Vagina (tissue), 2 donors: ENCODE measurements around the gene USH1C. TPM values are rescaled to one million over a fixed set of nuclear protein-coding genes. Genes with fewer than 3 reads are reported as not detected.

Source experiments
- DNase-seq, 2 donors: peaks; one replicate each; pipeline ENCODE4 v3.0.0-alpha.2; 2017; ENCODE audit errors: extremely low spot score in 2 of 2
- H3K27ac ChIP-seq: fragments of 200-600 bp; sonication (generic); one replicate; pipeline ENCODE4 v1.5.1; 2019
- H3K27me3 ChIP-seq: fragments of 200-600 bp; sonication (generic); one replicate; pipeline ENCODE4 v1.5.1; 2019
- H3K36me3 ChIP-seq, 2 donors: fragments of 200-600 bp; sonication (generic); one replicate each; pipeline ENCODE4 v1.5.1; 2017 to 2019
- H3K4me1 ChIP-seq: fragments of 200-600 bp; sonication (generic); one replicate; pipeline ENCODE4 v1.5.1; 2019
- H3K4me3 ChIP-seq, 2 donors: fragments of 200-600 bp; sonication (generic); 1 replicate in 1 of 2; 2 replicates in 1 of 2; pipeline ENCODE4 v1.5.1; 2016 to 2019
- H3K9me3 ChIP-seq: fragments of 200-600 bp; sonication (generic); one replicate; pipeline ENCODE4 v1.5.1; 2019
- CTCF ChIP-seq, 3 experiments: fragments of 450-650 bp in 2 of 3; fragments of 200-600 bp in 1 of 3; sonication (generic) in 1 of 3; IDR thresholded peaks; one replicate each; pipeline ENCODE4 v1.5.1; 2017 to 2019; ENCODE audit warnings: antibody characterized with exemption in 3 of 3, mild to moderate bottlenecking in 2 of 3, moderate library complexity in 2 of 3
- POLR2A ChIP-seq, 2 donors: fragments of 450-650 bp; IDR thresholded peaks; one replicate each; pipeline ENCODE4 v1.6.1; 2017; ENCODE audit warnings: antibody characterized with exemption in 2 of 2, mild to moderate bottlenecking in 2 of 2, moderate library complexity in 2 of 2
- POLR2AphosphoS5 ChIP-seq, 2 donors: sonication (generic); formaldehyde crosslinking; IDR thresholded peaks; one replicate each; pipeline ENCODE4 v1.9.0; 2017; ENCODE audit warnings: antibody characterized with exemption in 2 of 2, mild to moderate bottlenecking in 2 of 2, low read depth in 1 of 2; ENCODE audit not compliant: insufficient read depth in 1 of 2
- intact Hi-C: fragments of 100-400 bp; cut with DNase I; formaldehyde crosslinking; loops from one replicate; pipeline ENCODE4 v1.15.1; 2023
- total RNA-seq: library from RNA; depleted of rRNA; stranded (reverse); fragments of >200 nt; gene quantifications from one replicate; pipeline ENCODE4 v1.2.3, GENCODE V29; 2016

USH1C gene
- total RNA-seq, 1 donor from 2014 or later: not detected

GRCh38 chr11:17508306-17508705 is 35.9 kb downstream of the USH1C start:
- Histone ChIP-seq H3K36me3 (no peaks in the 10 kb centered on the region), H3K4me1 (no peaks in the 10 kb centered on the region), H3K27me3 (no peaks in the 10 kb centered on the region), H3K9me3 (no peaks in the 10 kb centered on the region), H3K4me3 (no peak overlapping the region), H3K27ac (no peak overlapping the region)
- no peak for DNase-seq
- TF ChIP-seq CTCF (IDR thresholded peaks at IDR 0.05) (no peak), POLR2A (IDR thresholded peaks at IDR 0.05) (no peak), POLR2AphosphoS5 (IDR thresholded peaks at IDR 0.05; ENCODE audit: insufficient read depth in 1 of 2, low read depth in 1 of 2) (no peak)
- intact Hi-C loops: no loop called here

GRCh38 chr11:17507773-17508172 is 36.4 kb downstream of the USH1C start:
- H3K27ac ChIP-seq: no peak overlapping the region
- H3K27me3 ChIP-seq: no peaks in the 10 kb centered on the region
- intact Hi-C loops: no loop called here
- DNase-seq: no peak
- TF ChIP-seq CTCF (IDR thresholded peaks at IDR 0.05): no peak
- no peak for TF ChIP-seq POLR2AphosphoS5 (IDR thresholded peaks at IDR 0.05; ENCODE audit: insufficient read depth in 1 of 2, low read depth in 1 of 2)
- no peak for TF ChIP-seq POLR2A (IDR thresholded peaks at IDR 0.05)
- H3K4me1 ChIP-seq: no peaks in the 10 kb centered on the region
- no peaks in the 10 kb centered on the region for H3K9me3 ChIP-seq
- H3K36me3 ChIP-seq: no peaks in the 10 kb centered on the region
- no peak overlapping the region for H3K4me3 ChIP-seq

- H3K9me3 ChIP-seq: no peaks in the 10 kb centered on the region
- H3K4me1 ChIP-seq: no peaks in the 10 kb centered on the region
- H3K27me3 ChIP-seq: no peaks in the 10 kb centered on the region
- intact Hi-C loops: no loop called here
- TF ChIP-seq CTCF (IDR thresholded peaks at IDR 0.05): no peak
- TF ChIP-seq POLR2A (IDR thresholded peaks at IDR 0.05): no peak
- TF ChIP-seq POLR2AphosphoS5 (IDR thresholded peaks at IDR 0.05; ENCODE audit: insufficient read depth in 1 of 2, low read depth in 1 of 2): no peak
- H3K36me3 ChIP-seq: no peaks in the 10 kb centered on the region
- no peak overlapping the region for H3K4me3 ChIP-seq
- no peak for DNase-seq
- H3K27ac ChIP-seq: no peak overlapping the region
Observed at GRCh38 chr11:17506942-17507341, 37.3 kb downstream of the USH1C start.

- no peak for DNase-seq
- Histone ChIP-seq H3K27ac (no peak overlapping the region), H3K9me3 (no peaks in the 10 kb centered on the region), H3K4me3 (no peak overlapping the region), H3K36me3 (no peaks in the 10 kb centered on the region), H3K4me1 (no peaks in the 10 kb centered on the region), H3K27me3 (no peaks in the 10 kb centered on the region)
- intact Hi-C loops: no loop called here
- TF ChIP-seq CTCF (IDR thresholded peaks at IDR 0.05) (no peak), POLR2AphosphoS5 (IDR thresholded peaks at IDR 0.05; ENCODE audit: insufficient read depth in 1 of 2, low read depth in 1 of 2) (no peak), POLR2A (IDR thresholded peaks at IDR 0.05) (no peak)
Observed at GRCh38 chr11:17506314-17506713, 37.9 kb downstream of the USH1C start.

GRCh38 chr11:17505146-17505545 is 39.1 kb downstream of the USH1C start:
- no peaks in the 10 kb centered on the region for H3K4me1 ChIP-seq
- TF ChIP-seq POLR2AphosphoS5 (IDR thresholded peaks at IDR 0.05; ENCODE audit: insufficient read depth in 1 of 2, low read depth in 1 of 2) (no peak), POLR2A (IDR thresholded peaks at IDR 0.05) (no peak), CTCF (IDR thresholded peaks at IDR 0.05) (no peak)
- H3K36me3 ChIP-seq: no peaks in the 10 kb centered on the region
- intact Hi-C loops: loop anchor here (2.0 kb wide), 1 partner anchor 120 kb away; no protein-coding TSS in a partner anchor
- no peak overlapping the region for H3K27ac ChIP-seq
- H3K9me3 ChIP-seq: no peaks in the 10 kb centered on the region
- no peak overlapping the region for H3K4me3 ChIP-seq
- H3K27me3 ChIP-seq: no peaks in the 10 kb centered on the region
- no peak for DNase-seq
